ENCODE results near the gene LBX2.
"Not testable (repeated sequence)": the region's sequence is repeated elsewhere in the genome, so short reads cannot be mapped to it uniquely, and the experiment has no call there.

LBX2 gene

DNA sequence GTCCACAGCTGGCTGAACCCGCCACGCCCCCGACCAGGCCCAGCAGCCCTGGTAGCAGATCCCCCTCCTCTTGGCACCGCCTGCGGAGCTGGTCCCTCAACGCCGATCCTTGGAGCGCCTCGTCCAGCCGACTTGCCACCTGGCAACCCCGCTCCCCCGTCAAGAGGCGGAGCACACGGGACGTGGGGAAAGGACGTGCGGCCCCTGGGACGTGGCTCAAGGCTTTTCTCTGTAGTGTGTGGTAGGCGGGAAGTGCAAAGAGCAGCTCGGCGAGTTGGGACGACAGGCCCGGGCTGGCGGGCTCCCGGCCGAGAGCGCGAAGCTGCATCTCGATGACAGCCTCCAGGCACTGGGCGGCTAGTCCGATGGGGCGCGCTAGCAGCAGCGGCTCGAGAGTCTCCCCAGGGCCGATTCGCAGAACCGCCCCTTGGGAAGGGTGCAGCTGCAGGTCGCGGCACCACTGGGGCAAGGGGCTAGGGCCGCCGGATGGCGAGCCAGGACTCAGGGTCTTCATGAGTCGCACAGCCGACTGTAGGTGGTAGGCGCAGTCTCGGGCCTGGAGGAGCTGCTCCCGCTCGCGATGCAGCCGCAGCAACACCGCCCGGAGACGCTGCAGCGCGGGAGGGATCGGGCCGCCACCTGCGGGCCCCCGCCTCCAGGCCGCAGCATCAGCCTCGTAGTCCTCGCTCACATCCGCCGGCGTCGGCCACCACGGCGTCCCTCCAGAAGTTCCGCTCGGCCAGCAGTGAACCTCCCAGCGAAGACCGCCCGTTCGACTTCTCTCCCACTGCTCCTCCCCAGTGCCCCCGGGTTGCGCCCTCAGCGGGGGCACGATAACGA, 17.2 kb downstream of the LBX2 start:
- no peak for DNase-seq

DNA sequence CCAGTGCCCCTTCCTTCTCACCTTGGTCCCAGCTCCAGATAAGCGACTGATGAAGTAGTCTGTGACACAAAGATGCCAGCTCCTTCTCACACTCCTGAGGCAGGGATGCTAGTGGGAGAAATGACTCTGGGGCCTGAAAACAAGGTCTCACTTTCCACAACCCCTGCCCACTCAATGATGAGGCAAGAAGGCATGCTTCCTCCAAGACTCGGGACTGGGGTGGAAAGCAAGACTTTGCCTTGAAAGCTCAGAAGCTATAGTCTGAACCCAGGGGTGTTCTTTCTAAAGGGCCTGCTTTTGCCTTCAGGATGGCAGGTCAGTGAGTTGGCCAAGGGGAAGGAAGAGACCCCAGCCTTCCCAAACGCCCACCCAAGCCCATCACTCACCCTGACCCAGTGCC, 18.0 kb downstream of the LBX2 start:
- no peak for DNase-seq

DNA sequence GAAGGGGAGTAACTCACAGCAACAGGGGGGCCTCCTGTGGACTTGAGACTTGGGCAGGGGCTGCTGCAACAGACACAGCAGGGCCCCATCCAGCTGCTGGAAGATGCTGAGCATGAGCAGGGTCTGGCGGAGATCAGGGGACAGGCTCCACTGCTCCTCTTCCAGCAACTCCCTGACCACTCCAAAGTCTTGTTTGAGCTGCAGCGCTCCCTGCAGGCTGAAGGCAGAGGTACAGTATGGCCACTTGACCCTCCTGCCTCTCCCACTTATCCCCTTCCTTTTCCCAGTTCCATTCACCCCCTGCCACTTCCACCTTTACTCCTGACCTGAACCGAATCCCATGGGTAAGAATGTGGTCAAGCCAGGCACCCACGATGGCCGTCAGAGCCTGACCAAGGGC, 24.5 kb downstream of the LBX2 start:
- no peak for DNase-seq

DNA sequence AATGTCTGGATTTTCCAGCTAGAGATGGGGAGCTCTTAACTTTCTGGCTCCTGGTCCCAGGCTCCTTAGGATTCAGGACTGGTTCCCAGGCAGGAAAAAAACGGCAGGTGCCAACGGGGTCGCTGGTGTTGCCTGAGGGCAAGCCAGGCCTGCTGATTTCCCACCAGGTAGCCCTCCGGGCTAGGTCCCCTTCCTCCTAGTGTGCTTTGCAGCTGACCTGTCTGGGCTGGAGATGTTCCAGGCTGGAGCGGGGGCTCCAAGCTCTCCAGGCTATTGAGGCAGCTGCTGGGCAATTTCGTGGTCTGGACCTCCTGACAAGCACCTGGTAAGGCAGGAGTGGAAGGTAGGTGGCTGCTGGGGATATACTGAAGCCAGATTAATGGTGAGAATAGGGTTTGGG, 24.9 kb downstream of the LBX2 start:
- no peak for DNase-seq

DNA sequence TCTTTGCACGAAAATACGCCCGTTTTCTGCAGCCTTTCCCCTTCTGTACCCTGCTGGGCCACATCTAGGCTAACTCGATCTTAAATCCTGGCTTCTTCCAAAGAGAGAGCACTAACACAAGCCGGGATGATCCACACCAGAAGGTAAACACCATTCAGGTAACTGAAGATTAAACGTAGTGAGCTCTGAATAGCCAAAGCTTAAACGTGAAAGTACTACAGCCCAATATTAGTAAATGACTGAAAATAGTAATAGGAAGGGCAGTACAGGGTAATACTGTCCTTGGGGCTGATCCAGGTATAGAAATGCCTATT, 26.5 kb downstream of the LBX2 start:
- no peak for DNase-seq

DNA sequence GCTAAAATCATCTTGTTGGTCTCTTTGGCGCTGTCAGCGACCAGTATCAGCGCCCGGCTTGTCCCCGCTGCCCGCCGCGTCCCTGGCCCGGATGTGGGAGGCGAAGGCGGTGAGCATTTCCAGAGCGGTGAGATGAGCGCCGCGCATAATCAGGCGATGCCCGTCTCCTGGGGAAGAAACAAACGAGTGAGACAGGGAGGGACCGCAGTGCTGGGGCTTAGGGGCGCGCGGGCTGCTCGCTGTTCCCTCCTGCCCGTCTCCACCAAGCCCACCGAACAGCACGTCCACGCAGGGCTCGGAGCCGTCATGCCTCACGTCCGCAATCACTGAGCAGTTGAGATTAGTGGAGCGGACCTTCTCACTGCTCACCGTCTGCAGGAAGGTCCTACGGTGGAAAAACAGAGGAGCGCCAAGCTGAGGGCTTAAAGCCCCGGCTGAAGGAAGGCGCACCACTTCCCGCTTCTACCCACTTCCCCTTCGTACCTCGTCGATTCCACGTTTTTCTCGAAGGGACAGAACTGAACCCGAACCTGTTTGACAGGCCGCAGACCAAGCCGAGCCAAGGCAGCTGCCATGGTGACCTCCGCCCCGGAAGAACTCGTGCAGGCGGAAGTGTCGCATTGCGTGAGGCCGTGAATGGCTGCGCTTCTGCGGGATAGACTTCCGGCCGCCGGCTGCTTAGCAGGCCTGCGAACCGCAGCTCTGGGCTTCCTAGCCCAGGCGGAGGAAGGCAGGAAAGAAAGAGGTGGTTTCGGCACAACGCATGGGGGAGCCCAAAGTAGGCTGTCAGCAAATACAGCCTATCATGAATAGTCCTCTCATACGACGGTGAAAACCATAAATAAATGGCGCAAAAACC, 27.1 kb downstream of the LBX2 start, which contains the start of gene MRPL53:
TSS of gene MRPL53 (minus strand) at position 595 of the 859 bp plus-strand sequence. CDS start at position 575, 20 bp downstream.
- peak; percentile 95 for DNase-seq

DNA sequence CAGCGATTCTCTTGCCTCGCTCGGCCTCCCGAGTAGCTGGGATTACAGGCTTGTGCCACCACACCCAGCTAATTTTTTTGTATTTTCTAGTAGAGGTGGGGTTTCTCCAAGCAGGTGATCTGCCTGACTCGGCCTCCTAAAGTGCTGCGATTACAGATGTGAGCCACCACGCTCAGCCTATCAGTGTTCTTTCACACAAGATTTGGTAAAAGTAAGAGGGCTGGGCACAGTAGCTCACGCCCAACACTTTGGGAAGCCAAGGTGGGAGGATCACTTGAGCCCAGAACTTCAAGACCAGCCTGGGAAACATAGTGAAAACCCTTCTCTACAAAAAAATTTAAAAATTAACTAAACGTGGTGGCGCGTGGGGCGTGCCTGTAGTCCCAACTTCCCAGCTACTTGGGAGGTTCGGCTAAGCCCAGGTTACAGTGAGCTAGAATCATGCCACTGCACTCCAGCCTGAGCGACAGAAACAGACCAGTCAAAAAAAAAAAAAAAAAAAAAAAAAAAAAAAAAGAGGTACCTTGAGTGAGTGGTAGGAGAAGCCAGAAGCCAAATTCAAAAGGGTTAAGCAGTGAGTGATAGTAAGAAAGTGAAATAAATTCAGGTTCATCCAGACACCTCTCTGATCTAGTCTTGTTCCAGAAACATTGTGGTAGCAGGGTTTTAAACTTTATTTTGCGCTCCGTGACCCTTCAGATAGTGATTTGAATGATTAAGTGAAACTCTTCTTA, 27.9 kb downstream of the LBX2 start:
- DNase-seq: no peak

DNA sequence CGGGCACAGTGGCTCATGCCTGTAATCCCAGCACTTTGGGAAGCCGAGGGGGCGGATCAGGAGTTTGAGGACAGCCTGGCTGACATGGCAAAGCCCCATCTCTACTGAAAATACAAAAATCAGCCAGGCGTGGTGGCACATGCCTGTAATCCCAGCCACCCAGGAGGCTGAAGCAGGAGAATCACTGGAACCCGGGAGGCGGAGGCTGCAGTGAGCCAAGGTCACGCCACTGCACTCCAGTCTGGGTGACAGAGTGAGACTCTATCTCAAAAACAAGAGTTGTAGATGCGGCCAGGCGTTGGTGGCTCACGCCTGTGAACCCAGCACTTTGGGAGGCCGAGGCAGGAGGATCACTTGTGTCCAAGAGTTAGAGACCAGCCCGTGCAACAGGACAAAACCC, 28.7 kb downstream of the LBX2 start:
- DNase-seq: not testable (repeated sequence)

DNA sequence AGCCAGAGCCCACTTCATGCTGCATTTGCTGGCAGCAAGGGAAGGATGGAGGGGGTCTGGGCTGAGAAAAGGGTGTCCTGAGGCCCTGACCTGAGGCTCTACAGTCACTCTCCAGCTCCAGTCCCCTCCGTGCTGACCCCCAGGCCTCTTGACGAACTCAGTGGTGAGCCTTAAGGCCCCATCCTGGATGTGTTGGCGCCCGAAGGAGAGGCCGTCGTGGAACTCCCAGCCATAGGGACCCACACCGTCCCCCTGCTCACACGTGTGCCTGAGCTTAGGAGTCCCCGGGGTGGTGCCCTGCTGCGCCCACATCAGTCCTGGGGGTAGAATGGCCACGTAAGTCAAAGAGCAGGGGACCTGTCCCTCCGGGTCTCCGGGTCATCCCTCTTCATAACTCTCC, 35.0 kb downstream of the LBX2 start:
- no peak for DNase-seq

DNA sequence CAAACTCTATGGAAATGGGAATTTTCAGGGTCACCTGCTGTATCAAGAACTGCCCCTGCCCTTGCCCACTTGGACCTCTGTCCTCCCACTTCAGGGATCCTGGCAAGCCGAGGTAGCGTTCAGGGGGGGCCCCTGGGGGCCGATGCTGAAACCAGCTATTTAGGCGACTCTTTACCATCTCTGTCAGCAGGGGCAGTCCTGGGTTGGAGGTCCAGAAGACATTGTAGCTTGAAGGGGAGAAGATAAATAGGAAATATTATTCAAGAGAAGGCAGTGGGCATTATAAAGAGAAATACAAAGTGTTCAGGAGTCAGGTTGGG, 36.7 kb downstream of the LBX2 start:
- no peak for DNase-seq

DNA sequence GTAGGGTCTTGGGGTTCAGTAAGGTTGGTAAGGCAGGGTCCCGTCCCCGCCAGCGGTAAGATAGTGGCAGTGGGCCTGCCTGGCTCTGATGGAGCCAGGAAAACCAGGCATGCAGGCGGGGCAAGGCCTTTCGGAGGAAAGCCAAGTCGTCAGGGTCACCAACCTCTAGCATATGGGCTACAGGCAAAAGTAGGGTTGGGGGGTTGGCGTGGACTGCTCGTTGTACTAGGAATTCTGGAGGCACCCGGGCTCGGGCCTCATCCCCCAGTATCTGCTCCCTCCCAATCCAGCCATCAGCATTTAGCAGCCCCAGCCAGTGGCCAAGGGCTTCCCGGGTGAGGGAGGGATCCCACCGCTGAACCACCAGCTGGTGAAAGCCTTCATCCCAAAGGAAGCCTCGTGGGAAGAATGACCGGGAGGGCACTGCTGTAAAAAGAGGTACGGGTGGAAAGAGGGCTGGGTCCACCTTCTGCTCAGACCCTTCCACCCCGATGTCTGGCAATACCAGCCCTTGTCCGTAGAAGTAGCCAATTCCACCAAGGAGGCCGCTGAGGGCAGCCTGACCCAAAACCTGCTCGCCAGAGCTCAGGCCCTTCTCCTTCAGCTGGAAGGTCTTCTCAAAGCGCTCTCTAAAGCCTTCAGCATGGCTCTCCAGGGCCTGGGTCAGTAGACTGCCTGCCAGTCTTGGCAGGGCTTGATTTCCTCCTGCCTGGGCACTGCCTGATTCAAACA, 37.2 kb downstream of the LBX2 start:
- DNase-seq: no peak

DNA sequence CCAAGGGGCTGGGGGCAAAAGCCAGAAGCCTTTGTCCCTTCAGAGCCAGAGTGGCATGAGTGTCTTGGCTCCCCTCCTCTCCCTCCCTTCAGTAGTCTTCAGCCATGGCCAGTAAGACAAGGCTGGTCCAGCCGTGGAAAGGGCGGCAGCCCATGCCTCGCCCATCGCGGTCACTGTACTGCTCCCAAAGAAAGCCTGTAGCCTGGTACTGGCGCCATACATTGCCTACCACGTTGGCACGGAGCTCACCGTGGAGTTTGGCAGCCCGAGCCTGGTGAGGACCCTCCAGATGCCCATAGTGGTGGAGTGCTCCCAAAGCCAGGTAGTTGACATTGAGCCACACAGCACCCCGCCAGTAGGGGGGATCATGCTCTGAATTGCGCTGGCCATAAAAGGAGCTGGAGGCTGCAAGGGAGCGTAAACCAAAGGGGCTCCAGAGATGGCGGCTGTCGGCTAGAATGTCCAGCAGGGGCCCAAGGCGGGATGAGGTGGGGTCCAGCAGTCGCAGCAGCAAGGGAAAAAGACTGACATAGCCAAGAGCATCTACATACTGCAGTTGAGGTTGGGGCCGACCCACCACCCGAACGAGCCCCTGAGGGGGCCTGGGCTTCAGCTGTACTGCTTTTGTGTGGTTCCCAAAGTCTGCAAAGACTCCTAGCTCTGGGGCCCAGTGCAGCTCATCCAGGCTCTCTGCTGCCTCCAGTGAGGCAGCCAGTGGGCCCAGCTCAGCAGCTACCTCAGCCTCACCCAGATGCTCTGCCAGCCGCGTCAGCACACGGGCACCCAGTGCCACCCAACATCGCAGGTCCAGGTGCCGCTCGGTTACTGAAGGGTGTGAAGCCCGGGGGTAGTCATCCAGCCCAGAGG, 38.0 kb downstream of the LBX2 start:
- DNase-seq: no peak

DNA sequence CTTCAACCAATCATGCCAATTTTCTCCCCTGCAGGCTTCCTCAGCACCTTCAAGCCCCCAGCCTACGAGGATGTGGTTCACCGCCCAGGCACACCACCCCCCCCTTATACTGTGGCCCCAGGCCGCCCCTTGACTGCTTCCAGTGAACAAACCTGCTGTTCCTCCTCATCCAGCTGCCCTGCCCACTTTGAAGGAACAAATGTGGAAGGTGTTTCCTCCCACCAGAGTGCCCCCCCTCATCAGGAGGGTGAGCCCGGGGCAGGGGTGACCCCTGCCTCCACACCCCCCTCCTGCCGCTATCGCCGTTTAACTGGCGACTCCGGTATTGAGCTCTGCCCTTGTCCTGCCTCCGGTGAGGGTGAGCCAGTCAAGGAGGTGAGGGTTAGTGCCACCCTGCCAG, 39.2 kb downstream of the LBX2 start:
- DNase-seq: not testable (repeated sequence)

DNA sequence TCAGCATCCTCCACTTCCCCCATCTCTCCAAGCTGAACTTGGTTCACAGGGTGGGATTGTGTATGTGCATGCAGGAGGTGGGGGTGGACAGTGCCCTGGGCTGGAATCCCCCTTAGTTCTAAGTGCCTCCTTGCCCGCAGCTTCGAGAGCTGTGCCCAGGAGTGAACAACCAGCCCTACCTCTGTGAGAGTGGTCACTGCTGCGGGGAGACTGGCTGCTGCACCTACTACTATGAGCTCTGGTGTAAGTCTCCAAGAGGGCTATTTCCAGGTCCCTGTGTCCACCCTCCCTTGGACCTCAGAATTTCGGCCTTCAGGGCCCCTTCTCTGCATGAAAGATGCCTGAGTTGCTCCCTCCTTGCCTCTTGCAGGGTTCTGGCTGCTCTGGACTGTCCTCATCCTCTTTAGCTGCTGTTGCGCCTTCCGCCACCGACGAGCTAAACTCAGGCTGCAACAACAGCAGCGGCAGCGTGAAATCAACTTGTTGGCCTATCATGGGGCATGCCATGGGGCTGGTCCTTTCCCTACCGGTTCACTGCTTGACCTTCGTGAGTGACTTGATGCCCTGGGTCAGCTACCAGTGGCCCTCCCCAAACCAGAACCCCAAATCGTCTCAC, 39.8 kb downstream of the LBX2 start:
- DNase-seq: not testable (repeated sequence)

DNA sequence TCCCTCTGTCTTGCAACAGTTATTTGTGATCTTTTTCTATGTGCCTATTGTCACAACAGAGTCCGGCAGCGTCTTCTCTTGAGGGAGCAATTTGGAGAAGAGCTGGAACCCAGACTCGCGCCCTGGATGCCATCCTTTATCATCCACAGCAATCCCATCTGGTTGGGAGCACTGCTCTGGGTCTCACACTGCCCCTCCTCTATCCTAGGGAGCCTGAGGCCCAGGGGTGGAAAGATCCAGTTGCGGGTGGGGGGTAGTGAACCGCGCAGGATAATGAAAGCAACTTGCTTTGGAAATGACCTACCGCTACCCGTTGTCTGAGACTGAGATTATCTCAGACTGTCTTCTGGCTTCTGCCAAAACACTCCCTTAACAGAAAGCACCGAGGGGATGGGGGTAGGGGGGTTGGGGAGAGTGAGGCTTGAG, 40.5 kb downstream of the LBX2 start:
- no peak for DNase-seq

DNA sequence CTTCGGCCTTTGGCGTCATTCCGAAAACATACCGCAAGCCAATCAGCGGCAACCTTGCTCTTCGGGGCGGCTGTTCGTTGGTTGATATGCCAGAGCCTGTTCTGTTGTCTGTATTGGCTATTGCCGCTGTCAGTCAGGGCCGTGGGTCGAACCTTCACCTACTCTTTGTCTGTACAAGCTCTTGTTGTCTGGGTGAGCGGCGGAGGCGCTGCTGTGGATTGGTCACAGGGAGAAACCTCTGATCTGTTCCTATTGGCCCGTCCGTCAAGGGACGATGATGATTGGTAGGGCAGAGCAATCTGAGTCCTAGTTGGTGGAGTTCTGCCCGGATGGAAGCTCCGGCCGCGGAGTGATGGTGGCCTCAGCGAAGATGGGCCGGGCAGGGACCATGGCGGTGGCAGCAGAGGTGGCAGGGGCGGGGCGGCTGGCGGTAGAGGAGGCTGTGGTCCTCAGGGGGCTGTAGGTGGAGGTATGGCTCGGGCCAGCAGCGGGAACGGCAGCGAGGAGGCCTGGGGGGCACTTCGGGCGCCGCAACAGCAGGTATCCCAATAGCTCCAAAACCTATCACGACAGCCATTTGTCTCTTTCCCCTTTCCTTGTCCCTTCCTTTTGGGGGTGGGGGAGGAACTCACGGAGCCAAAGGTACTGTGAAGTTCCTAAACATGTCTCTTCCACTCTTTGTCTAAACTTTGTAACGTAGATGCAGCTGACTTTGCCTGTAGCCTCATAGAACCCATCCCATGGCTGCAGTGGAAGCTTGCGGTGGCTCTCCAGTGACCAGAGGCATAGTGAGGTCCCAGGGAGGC, 41.1 kb downstream of the LBX2 start, which contains the start of gene WBP1:
TSS of gene WBP1 (plus strand) at position 307 of the 806 bp plus-strand sequence. CDS start at position 472, 165 bp downstream.
- peak; percentile 100 for DNase-seq

DNA sequence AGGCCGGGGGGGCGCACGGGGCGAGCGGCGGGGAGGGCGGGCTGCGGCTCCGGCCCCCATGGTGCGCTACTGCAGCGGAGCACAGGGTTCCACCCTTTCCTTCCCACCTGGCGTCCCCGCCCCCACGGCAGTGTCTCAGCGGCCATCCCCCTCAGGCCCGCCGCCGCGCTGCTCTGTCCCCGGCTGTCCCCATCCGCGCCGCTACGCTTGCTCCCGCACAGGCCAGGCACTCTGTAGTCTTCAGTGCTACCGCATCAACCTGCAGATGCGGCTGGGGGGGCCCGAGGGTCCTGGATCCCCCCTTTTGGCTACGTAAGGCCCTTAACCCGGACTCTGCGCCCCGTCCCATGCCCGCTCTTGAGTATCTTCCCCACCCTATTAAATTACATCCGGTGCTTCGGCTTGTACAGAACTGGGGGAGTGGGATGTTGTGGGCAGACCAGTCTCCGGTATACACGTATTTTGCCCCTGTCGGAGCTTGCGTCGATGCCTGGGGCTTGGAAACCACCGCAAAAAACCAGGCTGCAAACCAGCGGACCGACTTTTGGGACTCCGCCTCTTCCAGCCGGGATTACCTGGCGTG, 41.8 kb downstream of the LBX2 start:
- DNase-seq: no peak

DNA sequence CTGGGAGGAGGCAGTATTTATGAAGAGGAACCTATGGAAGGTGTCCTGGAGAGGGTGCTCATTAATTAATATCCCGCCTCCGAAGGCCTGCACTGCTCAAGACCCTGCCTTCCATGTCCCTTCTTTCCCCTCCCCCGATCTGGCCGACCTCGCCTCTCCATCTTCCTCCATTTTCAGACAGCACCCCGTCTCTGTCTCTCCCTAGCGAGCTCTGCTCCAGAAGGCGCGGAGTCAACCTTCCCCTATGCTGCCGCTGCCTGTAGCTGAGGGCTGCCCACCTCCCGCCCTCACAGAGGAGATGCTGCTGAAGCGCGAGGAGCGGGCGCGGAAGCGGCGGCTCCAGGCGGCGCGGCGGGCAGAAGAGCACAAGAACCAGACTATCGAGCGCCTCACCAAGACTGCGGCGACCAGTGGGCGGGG, 42.3 kb downstream of the LBX2 start:
- DNase-seq: peak; percentile 43

DNA sequence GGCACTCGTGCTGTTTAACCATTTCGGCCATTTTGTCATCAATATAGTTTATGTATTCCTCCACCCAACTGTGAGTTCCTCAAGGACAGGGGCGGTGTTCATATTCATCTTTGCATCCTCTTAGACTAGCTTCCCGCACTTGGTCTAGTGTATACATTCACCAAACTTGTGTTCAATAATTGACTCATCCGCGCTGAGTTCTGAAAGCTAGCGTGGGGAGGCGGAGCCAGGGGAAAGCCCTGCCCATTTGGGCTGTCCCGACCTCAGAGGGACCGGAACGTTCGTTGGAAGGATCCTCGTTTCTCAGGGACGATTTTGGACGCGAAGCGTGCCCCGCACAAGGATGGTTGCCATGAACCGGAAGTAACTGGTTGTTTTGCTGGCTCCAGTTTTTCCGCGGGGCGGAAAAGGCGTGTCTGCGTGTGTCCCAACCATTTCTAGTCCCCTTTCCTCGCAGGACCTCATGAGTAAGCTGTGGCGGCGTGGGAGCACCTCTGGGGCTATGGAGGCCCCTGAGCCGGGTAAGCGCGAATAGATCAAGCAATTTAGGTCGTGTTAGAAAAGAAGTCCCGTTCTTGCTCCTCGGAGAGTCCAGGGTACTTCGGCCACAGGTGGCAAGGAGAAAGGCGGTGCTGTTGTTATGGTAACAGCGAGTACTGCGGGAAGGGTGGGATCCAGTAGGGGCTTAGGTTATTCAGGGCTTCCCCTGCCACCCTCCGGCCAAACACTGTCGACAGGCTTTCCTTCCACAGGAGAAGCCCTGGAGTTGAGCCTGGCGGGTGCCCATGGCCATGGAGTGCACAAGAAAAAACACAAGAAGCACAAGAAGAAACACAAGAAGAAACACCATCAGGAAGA, 44.5 kb downstream of the LBX2 start, which contains the start of gene INO80B:
TSS of gene INO80B (plus strand) at position 434 of the 858 bp plus-strand sequence. CDS start at position 464, 30 bp downstream.
- peak; percentile 98 for DNase-seq
